GM12872 (cell line): ENCODE results near the gene EFCAB11.

Experiments
- TF ChIP-seq, protein P1 (sequence below): IDR thresholded peaks from 3 replicates; pipeline ENCODE4 v1.5.1; 2011; ENCODE audit warnings: low read depth, mild to moderate bottlenecking, low read length, moderate library complexity; ENCODE audit not compliant: insufficient read depth

Gene EFCAB11

DNA sequence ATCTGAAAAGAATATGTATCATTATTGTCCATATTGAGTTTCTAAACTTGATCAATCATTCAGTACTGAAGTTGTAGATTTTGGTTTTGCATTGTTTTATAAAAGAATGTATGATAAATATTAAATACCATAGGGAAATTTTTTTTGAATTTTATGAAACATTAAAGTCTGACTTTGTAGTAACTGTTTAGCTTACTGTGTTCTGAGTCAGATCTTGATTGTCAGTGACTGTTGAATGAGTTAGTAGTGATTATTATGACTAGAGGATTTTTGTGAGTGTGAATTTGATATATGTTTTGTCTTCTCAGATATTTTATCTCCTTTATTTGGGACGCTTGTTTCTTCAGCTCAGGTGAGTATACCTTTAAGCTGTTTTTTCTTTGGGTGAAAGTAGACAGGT lies 11.3 kb upstream of the EFCAB11 start:
- TF ChIP-seq, protein P1, sequence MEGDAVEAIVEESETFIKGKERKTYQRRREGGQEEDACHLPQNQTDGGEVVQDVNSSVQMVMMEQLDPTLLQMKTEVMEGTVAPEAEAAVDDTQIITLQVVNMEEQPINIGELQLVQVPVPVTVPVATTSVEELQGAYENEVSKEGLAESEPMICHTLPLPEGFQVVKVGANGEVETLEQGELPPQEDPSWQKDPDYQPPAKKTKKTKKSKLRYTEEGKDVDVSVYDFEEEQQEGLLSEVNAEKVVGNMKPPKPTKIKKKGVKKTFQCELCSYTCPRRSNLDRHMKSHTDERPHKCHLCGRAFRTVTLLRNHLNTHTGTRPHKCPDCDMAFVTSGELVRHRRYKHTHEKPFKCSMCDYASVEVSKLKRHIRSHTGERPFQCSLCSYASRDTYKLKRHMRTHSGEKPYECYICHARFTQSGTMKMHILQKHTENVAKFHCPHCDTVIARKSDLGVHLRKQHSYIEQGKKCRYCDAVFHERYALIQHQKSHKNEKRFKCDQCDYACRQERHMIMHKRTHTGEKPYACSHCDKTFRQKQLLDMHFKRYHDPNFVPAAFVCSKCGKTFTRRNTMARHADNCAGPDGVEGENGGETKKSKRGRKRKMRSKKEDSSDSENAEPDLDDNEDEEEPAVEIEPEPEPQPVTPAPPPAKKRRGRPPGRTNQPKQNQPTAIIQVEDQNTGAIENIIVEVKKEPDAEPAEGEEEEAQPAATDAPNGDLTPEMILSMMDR: no peak

DNA sequence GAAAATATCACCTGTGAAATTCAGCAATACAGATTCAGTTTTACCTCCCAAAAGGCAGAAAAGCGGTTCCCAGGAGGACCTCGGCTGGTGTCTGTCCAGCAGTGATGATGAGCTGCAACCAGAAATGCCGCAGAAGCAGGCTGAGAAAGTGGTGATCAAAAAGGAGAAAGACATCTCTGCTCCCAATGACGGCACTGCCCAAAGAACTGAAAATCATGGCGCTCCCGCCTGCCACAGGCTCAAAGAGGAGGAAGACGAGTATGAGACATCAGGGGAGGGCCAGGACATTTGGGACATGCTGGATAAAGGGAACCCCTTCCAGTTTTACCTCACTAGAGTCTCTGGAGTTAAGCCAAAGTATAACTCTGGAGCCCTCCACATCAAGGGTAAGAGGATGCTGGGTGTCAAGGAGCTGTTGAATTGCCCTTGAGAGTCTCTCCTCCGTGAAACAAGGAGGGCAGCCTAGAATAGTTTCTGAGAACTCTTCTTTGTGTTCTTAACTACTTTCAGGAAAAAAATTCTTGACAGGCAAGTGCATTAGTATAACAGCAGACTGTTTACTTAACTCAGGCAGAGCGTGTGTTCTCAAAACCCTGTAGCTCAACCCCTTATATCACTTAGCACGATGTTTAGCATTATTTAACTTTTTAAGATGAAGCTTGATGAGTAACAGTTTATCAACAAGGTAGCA lies 8.9 kb upstream of the EFCAB11 start:
- TF ChIP-seq, protein P1: no peak

GRCh38 chr14:89960914-89961313 lies 6.4 kb upstream of the EFCAB11 start:
- TF ChIP-seq, protein P1: no peak

- TF ChIP-seq, protein P1: no peak
These were observed 5.4 kb upstream of the EFCAB11 start for GRCh38 chr14:89959853-89960445.

DNA sequence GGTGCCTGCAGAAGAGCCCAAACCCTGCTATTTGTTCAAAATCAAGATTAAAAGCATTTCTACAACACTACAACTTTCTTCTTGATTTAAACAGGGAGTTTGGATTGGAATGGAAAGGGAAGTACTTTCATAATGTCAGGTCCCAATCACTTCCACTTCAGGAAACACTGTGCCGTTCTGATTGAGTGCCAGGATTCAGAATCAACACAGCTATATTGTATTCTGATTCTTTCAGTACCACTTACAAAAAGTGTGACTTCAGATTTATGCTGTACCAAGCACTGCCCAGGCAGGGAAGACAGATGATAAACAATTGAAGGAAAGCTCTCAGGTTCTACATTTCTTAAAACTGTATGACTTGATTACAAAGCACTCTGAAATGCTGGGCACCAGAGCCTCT lies 4.4 kb upstream of the EFCAB11 start:
- TF ChIP-seq, protein P1: no peak

GRCh38 chr14:89957791-89958190 lies 3.3 kb upstream of the EFCAB11 start:
- TF ChIP-seq, protein P1: no peak

DNA sequence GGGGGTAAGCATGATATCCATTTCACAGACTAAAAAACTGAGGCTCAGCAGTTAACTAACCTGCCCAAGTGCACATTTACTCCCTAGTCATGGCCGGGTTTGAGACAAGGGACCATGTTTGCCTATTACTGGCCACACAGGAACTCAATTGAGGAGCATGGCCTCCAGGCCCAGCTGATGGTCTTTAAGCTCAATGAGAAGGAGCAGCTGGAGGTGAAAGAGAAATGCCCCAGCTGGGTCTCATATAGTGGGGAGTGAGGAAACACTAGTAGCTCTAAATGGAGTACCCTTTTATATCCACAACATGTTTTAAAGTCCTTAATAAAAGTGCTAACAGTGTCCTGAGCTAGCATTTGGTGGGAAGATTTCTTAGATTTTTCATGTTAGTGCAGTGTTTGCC lies 2.8 kb upstream of the EFCAB11 start:
- TF ChIP-seq, protein P1: no peak

GRCh38 chr14:89956661-89957009 lies 2.1 kb upstream of the EFCAB11 start:
- TF ChIP-seq, protein P1: no peak
